Measurements from ENCODE around the gene NPEPPS.

DNA sequence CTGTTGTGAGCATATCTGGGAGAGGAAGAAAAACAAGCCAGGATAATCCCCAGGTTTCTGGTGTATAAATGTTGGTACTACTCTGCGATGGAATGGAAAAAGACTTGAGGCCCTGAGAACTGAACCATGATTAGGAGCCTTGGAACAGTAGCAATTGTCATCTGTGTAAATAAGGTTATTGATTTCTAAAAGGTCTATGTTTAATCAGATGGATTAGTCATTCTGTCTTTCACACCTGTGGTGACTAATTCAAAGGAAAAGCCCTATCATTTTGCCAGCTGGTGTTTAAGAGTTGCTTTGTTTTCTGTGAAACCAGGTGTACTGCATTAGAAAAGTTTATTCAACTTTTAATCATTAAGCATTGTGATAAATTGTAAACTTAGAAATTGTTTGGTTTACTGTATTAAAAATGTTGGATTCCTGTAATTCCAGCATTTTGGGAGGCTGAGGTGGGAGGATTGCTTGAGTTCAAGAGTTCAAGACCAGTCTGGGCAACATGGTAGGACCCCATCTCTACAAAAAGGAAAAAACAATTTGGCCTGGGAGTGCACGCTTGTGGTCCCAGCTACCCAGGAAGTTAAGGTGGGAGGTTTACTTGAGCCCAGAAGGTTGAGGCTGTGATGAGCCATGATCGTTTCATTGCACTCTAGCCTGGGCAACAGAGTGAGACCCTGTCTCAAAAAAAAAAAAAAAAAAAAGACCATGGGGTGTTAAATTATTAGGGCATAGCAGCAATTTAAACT is 89.8 kb downstream of the NPEPPS start:
- TF ChIP-seq POLR2A (IDR thresholded peaks at IDR 0.05) = no peak
- TF ChIP-seq, protein P1, sequence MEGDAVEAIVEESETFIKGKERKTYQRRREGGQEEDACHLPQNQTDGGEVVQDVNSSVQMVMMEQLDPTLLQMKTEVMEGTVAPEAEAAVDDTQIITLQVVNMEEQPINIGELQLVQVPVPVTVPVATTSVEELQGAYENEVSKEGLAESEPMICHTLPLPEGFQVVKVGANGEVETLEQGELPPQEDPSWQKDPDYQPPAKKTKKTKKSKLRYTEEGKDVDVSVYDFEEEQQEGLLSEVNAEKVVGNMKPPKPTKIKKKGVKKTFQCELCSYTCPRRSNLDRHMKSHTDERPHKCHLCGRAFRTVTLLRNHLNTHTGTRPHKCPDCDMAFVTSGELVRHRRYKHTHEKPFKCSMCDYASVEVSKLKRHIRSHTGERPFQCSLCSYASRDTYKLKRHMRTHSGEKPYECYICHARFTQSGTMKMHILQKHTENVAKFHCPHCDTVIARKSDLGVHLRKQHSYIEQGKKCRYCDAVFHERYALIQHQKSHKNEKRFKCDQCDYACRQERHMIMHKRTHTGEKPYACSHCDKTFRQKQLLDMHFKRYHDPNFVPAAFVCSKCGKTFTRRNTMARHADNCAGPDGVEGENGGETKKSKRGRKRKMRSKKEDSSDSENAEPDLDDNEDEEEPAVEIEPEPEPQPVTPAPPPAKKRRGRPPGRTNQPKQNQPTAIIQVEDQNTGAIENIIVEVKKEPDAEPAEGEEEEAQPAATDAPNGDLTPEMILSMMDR (IDR thresholded peaks at IDR 0.05) = no peak
